Measurements from ENCODE around the gene CTDSPL.
A peak's percentile ranks its signal among the peaks of the same experiment; 100 is the strongest.

DNA sequence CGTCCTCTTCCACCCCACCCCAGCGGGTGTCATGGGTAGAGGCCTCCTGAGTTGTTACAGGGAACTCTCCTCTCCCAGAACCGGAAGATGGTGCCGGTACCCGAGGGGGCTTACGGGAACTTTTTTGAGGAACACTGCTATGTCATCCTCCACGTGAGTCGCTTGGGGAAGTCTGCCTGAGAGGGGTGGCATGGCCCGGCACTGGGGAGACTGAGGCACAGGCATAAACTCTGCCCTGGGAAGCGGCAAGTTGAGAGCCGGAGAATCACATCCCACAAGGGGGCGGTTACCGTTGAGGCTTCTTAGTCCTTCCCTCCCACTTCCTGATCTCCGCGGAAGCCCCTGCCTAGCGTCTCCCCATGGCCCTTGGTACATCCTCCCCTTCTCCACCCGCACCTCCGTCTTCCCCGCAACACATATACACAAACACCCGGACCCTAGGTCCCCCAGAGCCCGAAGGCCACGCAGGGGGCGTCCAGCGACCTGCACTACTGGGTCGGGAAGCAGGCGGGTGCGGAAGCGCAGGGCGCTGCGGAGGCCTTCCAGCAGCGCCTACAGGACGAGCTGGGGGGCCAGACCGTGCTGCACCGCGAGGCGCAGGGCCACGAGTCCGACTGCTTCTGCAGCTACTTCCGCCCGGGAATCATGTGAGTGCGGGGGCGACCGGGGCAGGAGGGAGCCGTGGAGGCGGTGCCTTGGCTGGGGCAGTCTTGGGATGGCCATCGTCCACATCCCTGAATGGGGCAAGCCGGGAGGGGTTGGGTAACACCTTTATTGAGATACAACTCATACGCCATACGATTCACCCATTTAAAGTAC lies 132.3 kb downstream of the CTDSPL start:
- peak in 1 of 2 donors; percentile 66 for TF ChIP-seq GABPA (IDR thresholded peaks at IDR 0.05 in 1 of 2, conservative IDR thresholded peaks at IDR 0.05 in 1 of 2)
- TF ChIP-seq, protein P1, sequence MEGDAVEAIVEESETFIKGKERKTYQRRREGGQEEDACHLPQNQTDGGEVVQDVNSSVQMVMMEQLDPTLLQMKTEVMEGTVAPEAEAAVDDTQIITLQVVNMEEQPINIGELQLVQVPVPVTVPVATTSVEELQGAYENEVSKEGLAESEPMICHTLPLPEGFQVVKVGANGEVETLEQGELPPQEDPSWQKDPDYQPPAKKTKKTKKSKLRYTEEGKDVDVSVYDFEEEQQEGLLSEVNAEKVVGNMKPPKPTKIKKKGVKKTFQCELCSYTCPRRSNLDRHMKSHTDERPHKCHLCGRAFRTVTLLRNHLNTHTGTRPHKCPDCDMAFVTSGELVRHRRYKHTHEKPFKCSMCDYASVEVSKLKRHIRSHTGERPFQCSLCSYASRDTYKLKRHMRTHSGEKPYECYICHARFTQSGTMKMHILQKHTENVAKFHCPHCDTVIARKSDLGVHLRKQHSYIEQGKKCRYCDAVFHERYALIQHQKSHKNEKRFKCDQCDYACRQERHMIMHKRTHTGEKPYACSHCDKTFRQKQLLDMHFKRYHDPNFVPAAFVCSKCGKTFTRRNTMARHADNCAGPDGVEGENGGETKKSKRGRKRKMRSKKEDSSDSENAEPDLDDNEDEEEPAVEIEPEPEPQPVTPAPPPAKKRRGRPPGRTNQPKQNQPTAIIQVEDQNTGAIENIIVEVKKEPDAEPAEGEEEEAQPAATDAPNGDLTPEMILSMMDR (IDR thresholded peaks at IDR 0.05; ENCODE audit: low read depth, low read length, missing input control) = no peak
- TF ChIP-seq JUND (IDR thresholded peaks at IDR 0.05) = no peak
- TF ChIP-seq ZBTB33 (IDR thresholded peaks at IDR 0.05) = no peak
- TF ChIP-seq REST (IDR thresholded peaks at IDR 0.05) = no peak
- no peak for TF ChIP-seq NR2F2 (IDR thresholded peaks at IDR 0.05)
- no peak for TF ChIP-seq TAF1 (conservative IDR thresholded peaks at IDR 0.05)
- TF ChIP-seq RAD21 (IDR thresholded peaks at IDR 0.05) = peak in 1 of 2 donors; percentile 36
- peak; percentile 96 to 98 for TF ChIP-seq EGR1 (IDR thresholded peaks at IDR 0.05; ENCODE audit: low read depth in 2 of 2)
